Amniotic stem cell (primary cell): ENCODE data around the gene IL37.

ENCODE experiments used
- DNase-seq: peaks from one replicate; lab custom pipeline; 2025; lab: John Stamatoyannopoulos, UW

Gene IL37, protein sequence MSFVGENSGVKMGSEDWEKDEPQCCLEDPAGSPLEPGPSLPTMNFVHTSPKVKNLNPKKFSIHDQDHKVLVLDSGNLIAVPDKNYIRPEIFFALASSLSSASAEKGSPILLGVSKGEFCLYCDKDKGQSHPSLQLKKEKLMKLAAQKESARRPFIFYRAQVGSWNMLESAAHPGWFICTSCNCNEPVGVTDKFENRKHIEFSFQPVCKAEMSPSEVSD

DNA sequence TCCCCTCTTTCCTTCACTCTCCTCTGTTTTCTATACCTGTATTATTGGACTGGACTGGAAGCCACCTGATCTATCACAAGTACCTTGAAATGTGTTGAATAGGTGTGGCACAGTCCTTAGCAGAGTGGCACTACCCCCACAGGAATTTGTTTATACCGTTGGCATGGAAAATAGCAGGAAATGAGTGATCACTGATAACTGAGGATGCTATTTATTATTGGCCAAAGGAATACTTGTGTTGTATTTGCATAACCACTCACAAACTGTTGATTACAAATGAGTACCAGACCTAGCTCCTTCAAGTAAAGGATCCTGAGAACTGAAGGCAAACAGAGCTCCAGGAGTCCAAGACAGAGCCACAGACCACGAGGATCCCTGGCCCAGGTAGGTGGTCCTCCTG is at the start of gene IL37:
Gene IL37 (plus strand): TSS at position 301 of the 400 bp plus-strand sequence. CDS start 1,848 bp downstream, outside the sequence.
- no peak for DNase-seq

DNA sequence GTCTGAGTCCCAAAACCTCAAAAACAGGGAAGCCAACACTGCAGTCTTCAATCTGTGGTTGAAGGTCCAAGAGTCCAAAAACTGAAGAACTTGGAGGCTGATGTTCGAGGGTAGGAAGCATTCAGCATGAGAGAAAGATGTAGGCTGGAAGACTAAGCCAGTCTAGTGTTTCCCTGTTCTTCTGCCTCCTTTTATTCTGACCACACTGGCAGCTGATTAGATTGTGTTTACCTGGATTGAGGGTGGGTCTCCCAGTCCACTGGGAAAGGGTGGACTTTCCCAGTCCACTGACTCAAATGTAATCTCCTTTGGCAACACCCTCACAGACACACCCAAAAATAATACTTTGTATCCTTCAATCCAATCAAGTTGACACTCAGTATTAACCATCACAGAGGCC is 46.9 kb upstream of the IL37 start:
- DNase-seq, result no peak

DNA sequence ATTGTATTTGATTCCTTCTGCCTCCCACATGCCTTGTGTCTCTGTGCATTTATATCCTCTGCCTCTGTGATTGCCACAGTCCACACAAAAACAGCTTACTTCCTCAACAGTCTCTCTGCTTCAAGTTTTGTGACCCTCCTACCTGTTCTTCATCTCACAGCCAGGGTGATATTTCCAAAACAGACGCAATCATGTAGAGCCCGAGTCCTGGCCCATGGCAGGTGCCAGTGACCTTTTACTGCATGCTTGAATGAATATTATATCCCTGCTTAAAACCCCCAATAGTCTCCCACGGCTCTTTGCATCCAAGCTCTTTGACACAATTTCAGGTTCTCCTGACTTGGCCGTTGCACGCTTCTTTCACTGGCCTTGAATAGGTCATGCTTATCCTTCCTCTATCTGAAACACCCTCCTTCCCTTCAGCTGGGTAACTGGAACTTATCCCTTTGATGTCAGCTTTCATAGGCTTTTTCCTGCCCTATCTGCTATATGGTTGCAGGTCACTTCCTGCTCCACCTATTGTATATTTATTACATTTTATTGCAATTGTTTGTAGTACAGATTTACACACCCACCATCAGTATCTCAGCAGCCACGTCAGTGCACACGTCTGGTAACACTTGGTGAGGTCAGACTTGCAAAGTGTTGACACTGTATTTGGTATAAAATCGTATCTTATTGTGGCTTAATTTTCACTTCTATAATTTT is 44.7 kb upstream of the IL37 start:
- no peak for DNase-seq

DNA sequence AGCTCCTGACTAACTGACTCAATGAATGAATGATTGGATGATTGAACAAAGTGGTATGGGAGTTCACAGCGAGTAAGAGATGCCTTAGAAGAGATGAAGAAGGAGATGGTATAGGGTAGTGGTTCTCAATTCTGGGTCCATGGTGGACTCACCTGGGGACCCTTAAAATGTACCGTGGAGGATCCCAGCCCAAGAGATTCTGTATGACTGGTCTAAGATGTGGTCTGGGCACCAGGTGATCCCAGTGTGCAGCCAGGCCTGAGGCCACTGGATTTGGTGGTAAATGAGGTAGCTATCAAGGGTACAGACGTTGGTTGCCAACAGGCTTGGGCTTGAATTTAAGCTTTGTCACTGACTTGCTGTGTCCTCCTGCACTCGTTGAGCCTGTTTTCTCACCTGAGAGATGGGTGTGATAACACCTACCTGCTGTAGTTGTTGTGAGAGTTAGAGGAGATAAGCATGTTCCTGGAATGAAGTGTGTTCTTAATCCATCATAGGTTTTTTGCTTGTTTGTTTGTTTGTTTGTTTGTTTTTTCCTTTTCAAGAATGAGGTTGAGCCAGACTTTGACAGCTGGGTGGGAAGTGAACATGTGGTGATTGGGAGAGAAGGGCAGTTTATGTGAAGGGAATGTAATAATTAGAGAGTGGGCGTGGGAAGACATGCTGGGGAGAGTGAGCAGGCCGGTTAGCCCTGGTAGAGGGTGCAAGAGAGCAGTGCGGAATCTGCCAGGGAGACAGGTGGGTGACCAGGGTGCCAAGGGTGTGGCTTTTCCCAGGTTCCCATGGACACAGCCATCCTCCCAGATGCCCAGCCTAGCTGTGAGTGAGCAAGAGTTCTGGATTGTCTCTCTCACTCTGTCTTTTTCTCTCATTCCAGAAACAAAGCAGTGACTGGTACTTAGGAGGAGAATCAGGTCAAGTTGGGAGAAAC is 43.0 kb upstream of the IL37 start:
- no peak for DNase-seq

DNA sequence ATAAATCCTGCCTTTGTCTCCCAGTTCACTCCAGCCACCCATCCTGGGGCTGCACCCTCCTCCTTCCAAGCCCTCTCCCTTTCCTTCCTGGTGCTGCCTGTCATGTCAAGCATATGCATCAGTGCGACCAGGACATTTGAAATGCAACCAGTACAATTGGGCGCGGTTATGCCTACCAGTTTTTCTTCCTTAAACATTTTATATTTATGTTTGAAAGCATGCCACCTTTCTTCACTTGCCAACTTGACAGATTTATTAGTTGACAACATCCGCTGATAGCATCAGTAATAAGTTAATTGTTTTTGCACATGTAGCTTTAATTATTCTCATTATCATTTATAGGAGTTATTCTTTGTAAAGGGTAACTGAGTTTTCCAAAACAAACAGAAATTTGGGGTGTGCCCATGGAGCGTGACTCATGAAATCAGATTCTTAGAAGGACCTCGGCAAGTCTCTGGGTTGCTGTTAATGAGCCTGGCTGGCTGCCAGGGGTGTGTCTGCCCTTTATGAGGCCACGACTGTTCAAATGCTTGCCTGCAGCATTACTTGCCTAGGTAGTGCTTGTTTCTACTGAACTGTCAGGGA is 41.6 kb upstream of the IL37 start:
- peak; percentile 7 for DNase-seq

DNA sequence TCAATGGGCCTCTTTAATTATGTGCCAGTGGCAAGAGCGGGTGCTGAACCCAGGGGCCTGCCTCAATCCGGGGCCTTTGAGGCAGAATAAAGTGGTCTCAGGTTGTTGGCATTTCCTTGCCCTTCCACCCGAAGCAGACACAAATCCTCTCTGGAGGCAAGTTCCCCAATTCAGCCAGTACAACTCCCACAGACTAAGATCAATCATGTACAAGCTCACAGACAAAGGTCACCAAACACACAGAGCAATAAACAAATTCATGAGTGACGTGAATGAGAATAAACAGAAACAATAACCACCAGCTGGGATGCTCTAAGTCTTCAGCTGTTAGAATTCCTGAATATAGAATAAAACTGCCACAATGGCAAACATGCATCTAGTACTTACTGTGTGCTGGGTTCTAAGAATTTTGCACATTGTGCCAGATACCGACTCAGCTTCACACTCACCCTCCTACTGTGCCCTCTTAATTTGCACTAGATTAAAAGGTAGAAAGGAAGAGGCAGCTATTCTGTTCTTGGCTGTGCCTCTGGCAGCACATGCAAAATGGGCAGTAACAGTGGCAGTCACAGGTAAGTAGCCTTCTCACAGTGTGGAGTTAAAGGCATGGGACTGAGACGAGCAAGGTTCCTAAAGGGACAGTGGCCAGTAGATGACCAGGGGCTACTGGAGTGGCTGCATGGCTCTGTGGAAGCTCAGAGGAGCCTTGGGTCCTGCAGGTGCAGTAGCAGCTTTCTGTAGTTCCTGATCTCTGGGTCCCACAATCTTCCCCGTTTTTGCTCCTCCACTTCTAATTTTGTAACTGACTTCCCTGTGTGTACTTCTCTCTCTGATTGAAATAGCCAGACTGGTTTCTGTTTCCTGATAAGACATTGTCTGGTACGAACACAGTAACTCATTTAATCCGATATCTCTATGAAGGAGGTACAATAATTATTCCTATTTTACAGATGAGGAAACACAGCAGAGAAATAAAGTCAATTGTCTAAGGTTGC is 39.8 kb upstream of the IL37 start:
- DNase-seq, result no peak

DNA sequence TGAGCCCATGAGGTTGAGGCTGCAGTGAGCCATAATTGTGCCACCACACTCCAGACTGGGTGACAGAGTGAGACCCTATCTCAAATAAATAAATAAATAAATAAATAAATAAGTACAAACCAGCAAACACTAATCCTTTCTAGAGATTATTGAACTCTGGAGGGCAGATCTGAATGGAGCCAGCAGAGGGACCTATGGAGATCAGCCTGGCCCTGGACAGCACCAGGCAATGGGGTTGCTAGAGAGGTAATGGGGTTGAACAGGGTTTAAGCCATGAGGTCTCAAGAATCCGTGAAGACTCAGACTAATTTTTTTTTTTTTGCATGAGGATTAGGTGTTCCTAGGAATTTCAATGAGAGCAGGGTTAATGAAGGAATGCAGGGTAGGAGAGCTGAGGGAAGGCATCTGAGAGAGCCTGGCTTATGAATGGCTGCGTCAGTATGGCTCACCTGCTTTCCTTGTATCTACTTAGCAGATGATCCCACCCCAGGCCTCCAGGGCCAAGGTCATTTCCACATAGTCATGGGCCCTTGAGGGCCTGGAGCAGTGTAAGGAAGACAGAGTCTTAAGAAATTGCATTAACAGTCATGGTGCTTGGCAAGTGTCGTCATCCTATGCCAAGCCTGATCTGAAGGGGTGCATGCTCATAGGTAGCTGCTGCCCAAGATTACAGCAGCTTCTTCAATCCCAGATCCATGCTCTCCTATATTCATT is 34.6 kb upstream of the IL37 start:
- DNase-seq, result no peak

DNA sequence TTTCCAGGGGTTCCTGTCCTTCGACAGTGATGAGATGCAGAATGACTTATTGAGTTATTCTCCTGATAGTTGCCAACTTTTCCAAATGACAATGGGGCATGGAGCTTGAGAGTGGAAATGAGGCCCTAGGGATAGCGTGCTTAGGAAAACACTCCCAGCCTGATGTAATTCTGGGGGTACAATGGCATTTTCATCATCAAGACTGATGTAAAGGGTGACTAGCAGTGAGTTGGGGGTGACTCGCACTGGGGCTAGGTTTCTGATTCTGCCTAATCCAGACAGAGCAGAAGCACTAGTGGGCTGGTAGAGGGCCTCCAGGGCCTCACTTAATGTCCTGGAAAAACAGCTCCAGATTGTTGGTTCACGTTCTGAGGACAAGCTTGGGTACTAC is 34.0 kb upstream of the IL37 start:
- no peak for DNase-seq

DNA sequence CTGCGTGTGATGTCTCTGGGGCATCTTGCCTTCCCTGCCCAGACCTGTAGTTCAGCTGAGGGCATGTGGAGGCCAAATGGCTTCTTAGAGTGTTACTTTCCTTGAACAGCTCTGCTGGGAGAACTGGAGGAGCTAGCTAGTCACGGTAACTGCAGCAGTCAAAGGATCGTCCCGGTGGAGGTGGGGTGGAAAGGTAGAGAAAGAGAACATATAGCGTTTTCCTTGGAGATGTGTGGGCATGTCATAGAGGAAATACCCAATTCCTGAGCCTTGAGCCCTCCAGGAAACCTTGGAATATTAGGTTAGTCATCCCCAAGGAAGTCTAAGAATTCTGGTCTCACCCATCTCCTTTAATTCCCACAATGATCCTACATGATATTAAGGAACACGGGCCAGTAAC is 33.5 kb upstream of the IL37 start:
- no peak for DNase-seq

DNA sequence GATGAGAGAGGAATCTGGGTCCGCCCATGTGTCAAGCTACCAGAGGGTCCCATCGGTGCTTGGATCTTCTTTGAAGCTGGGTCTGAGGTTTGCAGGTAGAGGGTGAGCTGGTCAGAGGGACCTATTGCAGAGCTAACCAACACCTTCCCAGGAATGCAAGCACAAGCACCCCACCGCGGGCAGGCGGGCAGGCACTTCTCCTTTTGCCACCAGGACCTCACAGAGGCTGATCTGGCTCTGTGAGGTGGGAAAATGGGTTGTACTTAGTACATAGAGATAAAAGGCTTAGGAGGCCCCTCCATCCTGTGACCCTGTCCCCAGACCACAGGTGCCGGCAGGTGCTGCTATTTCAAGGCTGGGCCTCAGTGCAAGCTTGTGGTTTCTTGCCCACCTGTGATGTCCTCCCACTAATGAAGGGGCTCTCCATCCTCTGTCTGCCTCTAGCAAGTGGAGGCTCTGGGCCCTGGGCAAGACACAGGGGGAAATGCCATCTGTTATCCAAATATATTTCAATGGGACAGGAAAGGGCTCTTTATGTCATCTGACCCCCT is 31.4 kb upstream of the IL37 start:
- no peak for DNase-seq

DNA sequence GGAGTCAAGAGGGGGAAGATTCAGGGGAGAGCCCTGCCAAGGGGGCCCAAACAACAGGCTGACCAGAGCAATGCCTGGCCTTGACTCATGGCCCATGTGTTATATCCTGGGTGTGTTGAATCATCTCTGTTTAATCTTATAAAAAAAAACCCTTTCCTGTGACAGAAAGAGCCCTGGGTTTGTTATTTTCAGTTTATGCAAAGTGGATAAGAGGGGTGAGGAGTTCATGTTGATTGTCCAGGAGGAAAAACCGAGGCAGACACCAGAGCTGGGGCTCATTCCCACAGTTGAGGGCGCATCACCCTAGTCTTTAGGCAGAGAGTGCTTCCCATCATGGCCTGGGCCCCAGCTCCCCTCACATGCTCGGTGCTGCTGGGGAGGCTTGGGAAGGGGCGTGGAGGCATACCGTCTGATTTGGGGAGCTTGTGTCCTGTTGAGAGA is 30.9 kb upstream of the IL37 start:
- no peak for DNase-seq

DNA sequence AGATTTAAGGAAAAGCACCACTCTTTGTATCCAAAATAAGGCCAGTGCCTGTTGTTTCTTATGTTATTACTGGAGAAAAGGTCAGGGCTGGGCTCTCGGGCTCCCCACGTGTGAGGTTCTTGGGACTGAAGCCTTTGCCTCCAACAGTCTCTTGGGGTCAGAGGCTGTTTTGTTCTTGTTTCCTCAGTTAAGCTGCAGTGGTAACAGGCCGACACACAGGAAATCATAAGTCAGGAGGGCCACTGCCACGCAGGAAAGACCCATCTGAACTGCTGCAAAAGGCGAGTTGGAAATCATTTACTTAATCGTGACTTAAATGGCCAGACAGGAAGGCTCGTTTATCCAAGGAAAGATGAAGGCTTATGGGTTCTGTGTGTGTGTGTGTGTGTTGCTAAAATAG is 30.3 kb upstream of the IL37 start:
- DNase-seq, result no peak

DNA sequence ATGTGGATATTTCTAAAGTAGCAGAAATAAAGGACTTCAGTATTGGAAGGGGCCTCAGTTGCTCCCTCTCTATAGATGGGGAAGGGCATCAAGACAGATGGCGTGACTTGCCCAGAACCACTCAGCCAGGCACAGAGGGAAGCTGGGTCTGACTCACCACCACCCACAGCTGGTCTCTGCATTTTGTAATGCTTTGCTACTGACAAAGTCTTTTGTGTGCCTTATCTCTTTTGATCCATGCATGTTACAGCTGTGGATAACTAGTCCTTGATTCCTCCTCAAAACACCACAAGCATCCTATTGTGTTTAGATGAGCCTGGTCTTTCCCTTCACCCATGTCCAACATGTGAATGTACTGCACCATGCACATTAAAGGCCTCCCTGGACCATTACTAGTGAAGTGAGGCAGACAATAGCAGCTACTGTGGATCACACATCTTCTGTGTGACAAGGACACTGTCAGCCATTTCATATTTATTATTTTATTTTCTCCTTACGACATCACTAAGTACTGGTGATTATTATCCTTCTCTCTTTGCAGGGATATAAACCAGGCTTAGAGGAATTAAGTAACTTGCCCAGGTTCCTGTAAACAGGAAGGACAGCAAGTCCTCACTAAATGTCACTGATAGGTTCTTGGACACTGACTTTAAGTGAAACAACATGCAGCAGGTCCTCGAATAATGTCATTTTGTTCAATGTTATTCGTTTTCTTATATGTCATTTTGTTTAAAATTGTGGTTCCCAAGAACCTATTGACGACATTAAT is 29.6 kb upstream of the IL37 start:
- DNase-seq, result peak; percentile 17

DNA sequence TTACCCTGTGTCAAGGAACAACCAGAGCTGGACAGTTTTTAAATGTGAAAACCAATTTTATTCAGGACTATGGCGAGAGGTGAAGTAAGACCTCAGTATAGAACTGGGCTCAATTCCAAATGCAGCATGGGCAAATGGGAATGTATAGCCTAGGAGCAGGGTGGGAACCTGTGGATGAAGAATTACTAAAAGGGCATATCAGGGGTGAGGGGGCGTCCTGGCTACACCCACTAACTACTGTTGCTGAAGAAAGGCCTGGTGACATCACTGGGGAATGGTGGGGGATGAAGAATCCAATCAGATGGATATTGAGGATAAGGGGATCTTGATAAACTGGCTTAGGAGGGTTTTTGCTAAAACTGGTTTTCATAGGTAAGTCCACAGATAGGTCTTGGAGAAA is 27.3 kb upstream of the IL37 start:
- no peak for DNase-seq

DNA sequence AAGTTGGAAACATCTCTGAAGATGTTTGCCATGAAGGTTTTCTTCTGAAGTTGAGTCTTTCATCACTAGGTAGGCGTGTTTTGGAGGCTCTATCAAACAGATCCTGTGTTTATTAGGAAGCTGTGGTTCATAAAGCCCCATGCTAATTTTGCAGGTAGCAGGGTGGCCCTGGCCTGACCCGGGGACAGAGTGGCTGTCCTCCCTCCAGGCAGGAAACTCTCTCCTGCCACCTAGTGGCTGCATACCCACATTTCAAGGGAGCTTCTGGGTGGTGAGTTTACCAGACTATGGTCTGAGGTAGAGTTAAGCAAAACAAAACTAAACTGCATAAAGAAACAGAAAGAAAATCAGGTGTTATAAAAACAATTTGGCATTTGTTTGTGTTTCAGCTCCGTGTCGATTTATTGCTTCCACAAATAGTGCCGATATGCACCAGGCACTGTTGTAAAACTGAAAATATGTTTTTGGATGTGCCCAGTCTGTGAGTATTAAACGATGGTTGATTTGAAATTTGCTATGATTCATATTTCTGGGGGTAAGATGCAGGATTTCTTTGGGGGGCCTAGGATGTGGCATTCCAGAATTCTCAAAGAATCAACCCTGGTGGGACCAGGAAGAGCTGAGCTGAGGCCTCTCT is 26.0 kb upstream of the IL37 start:
- DNase-seq, result no peak

DNA sequence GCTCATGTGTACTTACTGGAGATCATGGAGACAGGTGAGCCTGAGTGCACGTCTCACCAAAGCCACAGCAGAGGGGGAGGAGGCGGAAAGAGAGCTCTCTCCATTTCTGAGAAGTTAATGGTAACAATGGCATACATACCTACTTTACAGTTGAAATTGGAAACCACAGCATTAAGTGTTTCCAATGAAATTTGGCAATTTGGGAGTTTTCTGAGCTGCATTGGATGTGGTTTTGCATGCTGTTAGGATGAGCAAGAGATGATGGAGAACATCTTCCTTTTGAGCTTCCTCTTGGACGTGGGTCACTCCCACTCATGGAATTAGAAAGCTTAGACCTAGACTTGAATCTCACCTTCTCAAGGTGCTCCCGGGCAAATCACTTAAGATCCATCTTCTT is 25.5 kb upstream of the IL37 start:
- no peak for DNase-seq

DNA sequence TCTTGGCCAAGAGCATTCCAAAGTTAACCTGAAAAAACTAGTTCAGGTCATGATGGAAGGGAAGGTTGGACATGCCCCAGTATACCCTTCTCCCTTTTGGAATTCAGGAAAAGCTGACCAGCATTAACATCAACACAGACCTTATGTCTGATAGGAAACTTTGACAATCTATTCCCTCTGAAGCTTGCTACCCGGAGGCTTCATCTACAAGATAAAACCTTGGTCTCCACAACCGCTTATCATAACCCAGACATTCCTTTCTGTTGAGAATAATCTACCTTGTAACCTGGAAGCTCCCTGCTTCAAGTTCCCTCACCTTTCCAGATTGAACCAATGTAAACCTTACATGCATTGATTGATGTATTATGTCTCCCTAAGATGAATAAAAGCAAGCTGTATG is 24.7 kb upstream of the IL37 start:
- no peak for DNase-seq

DNA sequence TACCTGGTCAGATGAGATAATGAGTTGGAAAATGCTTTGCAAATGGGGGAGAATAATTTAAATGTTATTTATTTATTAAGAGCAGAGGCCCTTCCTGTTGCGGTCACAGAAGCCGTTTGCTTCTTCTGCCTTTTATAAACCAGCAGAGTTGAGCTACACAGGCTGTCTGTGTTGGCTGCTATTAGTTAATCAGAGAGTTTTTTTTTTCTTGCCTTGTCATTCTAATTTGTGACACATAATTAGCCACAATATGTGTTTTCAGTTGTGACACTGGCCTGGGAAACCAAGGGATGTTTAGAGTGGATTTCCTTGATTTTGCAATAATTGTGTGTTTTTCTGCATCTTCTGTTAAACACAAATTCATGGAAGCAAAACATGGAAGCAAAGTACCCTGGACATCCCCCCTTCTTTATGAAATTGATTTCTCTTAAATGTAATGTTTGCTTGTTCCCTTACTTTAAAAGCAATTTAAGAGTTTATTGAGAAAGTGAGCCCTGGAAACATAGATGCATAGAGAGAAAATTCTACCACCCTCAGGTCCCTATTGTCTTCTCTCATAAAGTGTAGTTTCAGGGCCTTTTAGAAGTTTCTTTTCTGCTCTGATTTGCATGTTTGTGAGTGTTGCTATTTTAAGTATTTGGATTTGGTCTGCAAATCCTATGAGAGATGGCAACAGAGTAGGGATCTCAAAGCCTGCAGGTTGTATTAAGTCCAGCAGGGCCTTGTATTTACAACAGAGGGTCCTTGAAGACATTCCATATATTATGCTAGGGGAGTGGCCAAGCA is 22.8 kb upstream of the IL37 start:
- DNase-seq, result no peak
